GM12865 (cell line): ENCODE results near the gene MRPL40.

Experiments
- DNase-seq: peaks from one replicate; pipeline ENCODE4 v3.0.0; 2010; ENCODE audit warnings: low read depth
- H3K4me3 ChIP-seq: 2 replicates; pipeline ENCODE4 v1.5.1; 2011; ENCODE audit warnings: mild to moderate bottlenecking, low read depth, low read length, control low read depth
- TF ChIP-seq, protein P1 (sequence below): IDR thresholded peaks from 2 replicates; pipeline ENCODE4 v1.5.1; 2011; ENCODE audit warnings: low read length, control low read depth, low read depth, inconsistent platforms; ENCODE audit not compliant: insufficient read depth; ENCODE audit errors: missing control alignments

Gene MRPL40

DNA sequence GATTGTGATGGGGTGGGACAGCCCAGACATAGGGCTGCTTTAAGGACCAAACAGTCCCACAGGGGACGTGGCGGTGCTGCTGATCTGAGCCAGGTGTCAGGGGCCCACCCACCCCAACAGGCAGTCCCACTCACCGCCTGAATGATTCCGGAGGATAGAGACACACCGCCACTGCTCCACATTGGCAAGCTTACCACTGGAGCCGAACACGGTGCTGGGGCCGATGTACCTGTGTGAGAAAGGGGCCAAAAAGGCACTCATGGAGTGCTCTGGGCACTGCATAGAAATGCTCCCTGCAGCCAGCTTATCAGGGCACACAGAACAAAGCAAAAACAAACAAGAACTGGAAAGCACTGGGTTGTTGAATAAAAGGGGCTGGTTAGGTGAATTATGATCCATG is 26.7 kb upstream of the MRPL40 start:
- TF ChIP-seq, protein P1, sequence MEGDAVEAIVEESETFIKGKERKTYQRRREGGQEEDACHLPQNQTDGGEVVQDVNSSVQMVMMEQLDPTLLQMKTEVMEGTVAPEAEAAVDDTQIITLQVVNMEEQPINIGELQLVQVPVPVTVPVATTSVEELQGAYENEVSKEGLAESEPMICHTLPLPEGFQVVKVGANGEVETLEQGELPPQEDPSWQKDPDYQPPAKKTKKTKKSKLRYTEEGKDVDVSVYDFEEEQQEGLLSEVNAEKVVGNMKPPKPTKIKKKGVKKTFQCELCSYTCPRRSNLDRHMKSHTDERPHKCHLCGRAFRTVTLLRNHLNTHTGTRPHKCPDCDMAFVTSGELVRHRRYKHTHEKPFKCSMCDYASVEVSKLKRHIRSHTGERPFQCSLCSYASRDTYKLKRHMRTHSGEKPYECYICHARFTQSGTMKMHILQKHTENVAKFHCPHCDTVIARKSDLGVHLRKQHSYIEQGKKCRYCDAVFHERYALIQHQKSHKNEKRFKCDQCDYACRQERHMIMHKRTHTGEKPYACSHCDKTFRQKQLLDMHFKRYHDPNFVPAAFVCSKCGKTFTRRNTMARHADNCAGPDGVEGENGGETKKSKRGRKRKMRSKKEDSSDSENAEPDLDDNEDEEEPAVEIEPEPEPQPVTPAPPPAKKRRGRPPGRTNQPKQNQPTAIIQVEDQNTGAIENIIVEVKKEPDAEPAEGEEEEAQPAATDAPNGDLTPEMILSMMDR = no peak
- no peak for DNase-seq
- H3K4me3 ChIP-seq = no peak overlapping the region

DNA sequence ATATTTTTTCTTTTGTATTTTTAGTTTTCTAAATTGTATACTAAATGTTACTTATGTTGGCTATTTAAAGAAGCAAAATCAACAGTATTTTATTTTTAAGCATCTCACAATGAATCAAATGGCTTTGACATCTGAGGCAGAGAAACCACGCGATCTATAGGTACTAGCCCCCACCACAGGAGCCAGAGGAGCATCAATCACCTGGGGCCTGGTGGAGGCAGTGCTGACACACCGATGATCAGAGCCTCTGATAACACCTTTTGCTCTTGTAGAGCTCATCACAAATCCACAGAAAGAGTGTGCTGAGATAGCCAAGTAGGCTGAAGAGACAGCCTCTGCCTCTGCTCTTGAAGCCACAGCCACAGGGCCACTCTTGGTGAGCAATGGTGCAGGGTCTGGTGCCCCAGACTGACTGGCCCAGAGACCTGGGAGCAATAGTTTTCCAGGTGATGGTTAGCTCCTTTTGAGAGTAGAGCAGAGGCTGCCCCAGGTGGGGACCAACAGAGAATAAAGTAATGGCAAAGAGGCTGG is 26.0 kb upstream of the MRPL40 start:
- DNase-seq = no peak
- no peak overlapping the region for H3K4me3 ChIP-seq
- TF ChIP-seq, protein P1 = no peak

DNA sequence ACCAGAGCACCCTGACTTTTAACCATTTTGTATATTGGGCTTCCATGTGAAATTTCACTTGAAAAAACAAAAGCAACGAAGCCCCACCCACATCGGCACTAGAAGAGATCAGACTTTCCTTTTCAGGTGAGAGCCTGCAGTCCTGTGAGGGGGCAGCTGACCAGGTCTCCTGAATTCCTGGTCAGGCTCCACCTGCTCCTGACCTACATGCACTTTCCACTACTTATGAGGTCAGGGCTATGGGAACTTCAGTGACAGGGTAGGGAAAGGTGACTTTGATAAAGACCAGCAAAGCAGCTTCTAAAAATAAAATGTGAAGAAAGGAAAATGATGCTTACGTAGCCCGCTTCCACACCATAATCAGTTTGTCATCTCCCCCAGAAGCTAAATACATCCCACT is 25.5 kb upstream of the MRPL40 start:
- no peak overlapping the region for H3K4me3 ChIP-seq
- TF ChIP-seq, protein P1 = no peak
- no peak for DNase-seq

DNA sequence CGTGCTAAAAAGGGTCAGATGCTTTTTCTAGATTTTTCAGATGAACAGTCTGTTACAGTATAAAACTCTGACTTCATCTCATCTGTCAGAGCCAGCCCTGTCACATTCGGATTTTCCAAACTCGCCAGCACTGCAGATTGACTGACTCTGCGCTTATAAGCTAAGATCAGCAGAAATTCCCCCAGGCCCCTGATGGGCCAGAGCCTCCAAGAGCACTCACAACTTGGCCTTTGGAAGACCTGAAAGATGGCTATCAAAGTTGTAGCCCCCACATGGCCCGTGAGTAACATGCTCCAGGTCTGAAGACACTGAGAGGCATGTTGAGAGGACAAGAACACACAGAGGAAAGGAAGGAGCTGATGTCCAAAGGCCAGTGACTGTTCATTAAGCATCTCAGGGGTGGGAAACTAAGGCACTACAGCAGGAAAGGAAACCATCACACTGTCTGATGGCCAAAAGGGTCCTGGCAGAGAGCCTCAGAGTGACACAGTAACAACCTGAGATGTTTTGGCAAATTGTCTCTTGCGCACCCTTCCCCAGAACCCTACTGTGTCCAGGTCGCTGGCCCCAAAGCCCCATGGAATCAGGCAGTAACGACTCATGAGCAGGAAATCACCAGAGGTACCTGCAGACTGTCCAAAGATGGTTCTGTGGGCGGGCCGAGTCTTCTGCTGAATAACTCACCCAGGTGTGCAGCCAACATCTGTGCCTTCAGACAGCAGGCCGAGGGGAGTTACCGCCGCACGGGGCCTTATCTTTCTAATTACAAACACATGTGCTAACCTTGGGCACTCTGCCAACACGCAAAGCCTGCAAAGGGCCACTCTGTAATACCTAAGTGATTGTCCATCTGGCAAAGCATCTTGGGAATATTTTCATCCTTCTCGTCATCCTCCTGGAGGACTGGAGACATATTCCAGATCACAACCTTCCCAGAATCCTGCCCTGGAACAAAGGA is 24.4 kb upstream of the MRPL40 start:
- TF ChIP-seq, protein P1 = no peak
- DNase-seq = no peak
- H3K4me3 ChIP-seq = no peak overlapping the region

DNA sequence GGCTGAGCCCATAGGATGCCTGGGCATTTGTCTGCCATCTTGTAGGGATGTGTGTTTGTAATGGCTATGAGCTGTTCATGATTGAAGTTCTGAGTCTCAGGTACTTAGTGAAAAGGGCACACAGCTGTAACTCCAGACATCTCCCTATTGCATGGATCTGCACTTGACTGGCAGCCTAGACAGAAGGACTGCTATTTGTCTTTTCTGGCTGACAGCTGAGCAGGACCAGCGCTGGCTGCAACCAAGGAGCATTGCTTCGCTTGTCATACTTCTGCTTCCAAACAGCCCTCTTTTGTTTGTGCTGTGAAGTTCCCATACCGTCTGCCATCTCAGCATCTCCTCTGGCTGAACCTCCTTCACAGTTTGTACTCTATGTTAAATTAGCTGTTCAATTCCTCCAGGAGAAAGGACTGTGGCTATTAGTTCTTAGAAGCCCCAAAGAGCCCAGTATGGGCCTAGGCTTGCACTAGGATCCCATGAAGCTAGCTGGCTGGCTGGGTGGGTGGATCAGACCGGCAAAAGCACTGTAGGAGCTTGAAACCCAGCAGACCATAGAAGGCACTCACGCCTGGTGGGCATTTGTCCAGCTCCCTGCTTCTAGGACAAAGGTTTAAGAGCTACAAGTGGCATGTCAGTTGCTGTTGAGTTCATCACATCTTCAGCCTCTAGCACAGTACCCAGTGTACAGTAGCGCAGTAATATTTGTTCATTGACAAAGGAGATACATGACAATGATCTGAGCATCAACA is 21.2 kb upstream of the MRPL40 start:
- H3K4me3 ChIP-seq = no peak overlapping the region
- DNase-seq = no peak
- TF ChIP-seq, protein P1 = no peak

DNA sequence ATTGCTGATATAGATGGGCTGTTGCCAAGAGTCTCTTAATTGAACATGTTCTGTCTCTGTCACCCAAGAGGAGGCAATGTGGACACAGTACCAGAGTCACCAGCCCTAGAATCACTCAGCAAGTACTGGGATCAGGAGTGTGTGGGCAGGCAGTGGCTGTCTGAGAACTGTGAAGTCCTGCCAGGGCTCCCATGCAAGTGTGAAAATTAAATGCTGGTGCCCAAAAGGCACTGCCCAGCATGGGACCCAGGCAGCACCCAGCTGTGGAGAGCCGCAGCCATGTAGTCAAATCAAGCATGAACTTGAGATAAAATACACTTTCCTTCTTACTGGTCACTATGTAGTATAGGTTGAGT is 20.7 kb upstream of the MRPL40 start:
- DNase-seq = no peak
- H3K4me3 ChIP-seq = no peak overlapping the region
- TF ChIP-seq, protein P1 = no peak
